ENCODE data around the gene PTGER4.
"Not testable (repeated sequence)": the region's sequence is repeated elsewhere in the genome, so short reads cannot be mapped to it uniquely, and the experiment has no call there.

Gene PTGER4

DNA sequence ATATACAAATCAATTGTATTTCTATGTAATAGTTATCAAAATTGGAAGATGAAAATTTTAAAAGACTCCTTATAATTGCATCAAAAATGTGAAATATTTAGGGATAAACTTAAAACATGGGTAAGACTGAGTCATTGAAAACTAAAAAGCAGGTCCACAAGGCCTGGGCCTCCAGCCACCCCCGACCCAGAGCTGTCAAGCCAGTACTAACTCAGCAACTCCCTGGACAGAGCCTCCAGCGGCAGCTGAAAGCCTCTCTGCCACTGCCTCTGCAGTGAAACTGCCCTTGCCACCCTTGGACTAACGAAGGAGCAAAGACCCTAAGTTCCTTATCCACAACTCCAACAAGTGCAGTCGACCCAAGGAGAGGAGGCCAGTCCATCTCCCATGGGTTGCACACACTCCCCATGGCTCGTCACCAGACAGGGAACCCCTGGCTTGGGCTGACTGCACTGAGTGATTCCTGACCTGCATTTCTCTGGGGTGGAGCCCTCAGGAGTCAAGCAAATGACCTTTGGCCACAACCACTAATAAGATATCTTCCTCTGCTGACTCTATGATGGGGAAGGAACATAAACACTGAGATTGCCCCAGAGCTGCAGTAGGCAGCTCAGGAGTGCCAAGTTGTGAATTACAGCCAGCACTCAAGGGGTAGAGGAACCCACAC, 20.5 kb downstream of the PTGER4 start:
- no peaks in the 10 kb centered on the region for H3K27me3 ChIP-seq (replicated peaks; ENCODE audit: control insufficient read depth, insufficient read depth, low read length)
- DNase-seq (ENCODE audit: extremely low read depth, insufficient read length), result no peak
- TF ChIP-seq, protein P1, sequence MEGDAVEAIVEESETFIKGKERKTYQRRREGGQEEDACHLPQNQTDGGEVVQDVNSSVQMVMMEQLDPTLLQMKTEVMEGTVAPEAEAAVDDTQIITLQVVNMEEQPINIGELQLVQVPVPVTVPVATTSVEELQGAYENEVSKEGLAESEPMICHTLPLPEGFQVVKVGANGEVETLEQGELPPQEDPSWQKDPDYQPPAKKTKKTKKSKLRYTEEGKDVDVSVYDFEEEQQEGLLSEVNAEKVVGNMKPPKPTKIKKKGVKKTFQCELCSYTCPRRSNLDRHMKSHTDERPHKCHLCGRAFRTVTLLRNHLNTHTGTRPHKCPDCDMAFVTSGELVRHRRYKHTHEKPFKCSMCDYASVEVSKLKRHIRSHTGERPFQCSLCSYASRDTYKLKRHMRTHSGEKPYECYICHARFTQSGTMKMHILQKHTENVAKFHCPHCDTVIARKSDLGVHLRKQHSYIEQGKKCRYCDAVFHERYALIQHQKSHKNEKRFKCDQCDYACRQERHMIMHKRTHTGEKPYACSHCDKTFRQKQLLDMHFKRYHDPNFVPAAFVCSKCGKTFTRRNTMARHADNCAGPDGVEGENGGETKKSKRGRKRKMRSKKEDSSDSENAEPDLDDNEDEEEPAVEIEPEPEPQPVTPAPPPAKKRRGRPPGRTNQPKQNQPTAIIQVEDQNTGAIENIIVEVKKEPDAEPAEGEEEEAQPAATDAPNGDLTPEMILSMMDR (IDR thresholded peaks at IDR 0.05; ENCODE audit: insufficient read depth, low read length, poor library complexity, severe bottlenecking), result no peak
- H3K4me3 ChIP-seq (replicated peaks; ENCODE audit: low read depth, low read length), result no peak overlapping the region
- no peaks in the 10 kb centered on the region for H3K36me3 ChIP-seq (ENCODE audit: control insufficient read depth, insufficient read depth, low read length)

GRCh38 chr5:40702027-40702426, 22.3 kb downstream of the PTGER4 start:
- not testable (repeated sequence) for H3K27me3 ChIP-seq (replicated peaks; ENCODE audit: control insufficient read depth, insufficient read depth, low read length); H3K4me3 ChIP-seq (replicated peaks; ENCODE audit: low read depth, low read length); DNase-seq (ENCODE audit: extremely low read depth, insufficient read length); H3K36me3 ChIP-seq (ENCODE audit: control insufficient read depth, insufficient read depth, low read length)

GRCh38 chr5:40705484-40705883, 25.8 kb downstream of the PTGER4 start:
- not testable (repeated sequence) for H3K27me3 ChIP-seq (replicated peaks; ENCODE audit: control insufficient read depth, insufficient read depth, low read length); DNase-seq (ENCODE audit: extremely low read depth, insufficient read length); H3K36me3 ChIP-seq (ENCODE audit: control insufficient read depth, insufficient read depth, low read length); H3K4me3 ChIP-seq (replicated peaks; ENCODE audit: low read depth, low read length)

GRCh38 chr5:40710575-40710974, 30.9 kb downstream of the PTGER4 start:
- H3K4me3 ChIP-seq (replicated peaks; ENCODE audit: low read depth, low read length); H3K27me3 ChIP-seq (replicated peaks; ENCODE audit: control insufficient read depth, insufficient read depth, low read length); H3K36me3 ChIP-seq (ENCODE audit: control insufficient read depth, insufficient read depth, low read length); DNase-seq (ENCODE audit: extremely low read depth, insufficient read length): not testable (repeated sequence)

GRCh38 chr5:40714001-40714400, 34.3 kb downstream of the PTGER4 start:
- TF ChIP-seq, protein P1 (IDR thresholded peaks at IDR 0.05; ENCODE audit: insufficient read depth, low read length, poor library complexity, severe bottlenecking), result no peak
- Histone ChIP-seq H3K36me3 (ENCODE audit: control insufficient read depth, insufficient read depth, low read length) (no peaks in the 10 kb centered on the region), H3K4me3 (replicated peaks; ENCODE audit: low read depth, low read length) (no peak overlapping the region), H3K27me3 (replicated peaks; ENCODE audit: control insufficient read depth, insufficient read depth, low read length) (no peaks in the 10 kb centered on the region)
- no peak for DNase-seq (ENCODE audit: extremely low read depth, insufficient read length)

DNA sequence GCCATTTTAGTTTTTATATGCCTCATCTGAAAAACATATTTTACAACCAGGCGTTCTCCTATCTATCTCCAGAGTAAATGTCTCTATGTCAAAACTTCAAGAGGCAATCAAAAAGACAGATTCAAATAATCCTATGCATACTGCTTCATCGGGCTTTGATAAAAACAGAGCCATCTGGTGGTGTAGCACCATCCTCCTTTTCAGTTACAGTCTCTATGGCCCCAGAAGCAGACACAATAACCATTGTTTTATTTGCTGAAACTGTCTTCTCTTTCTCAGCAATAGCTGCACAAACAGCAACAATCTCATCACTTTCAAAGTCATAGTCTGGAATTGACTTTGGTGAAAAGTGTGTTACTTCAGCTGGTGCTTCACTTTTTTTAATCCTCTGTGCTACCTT, 36.3 kb downstream of the PTGER4 start:
- no peak overlapping the region for H3K4me3 ChIP-seq (replicated peaks; ENCODE audit: low read depth, low read length)
- TF ChIP-seq, protein P1 (IDR thresholded peaks at IDR 0.05; ENCODE audit: insufficient read depth, low read length, poor library complexity, severe bottlenecking), result peak; percentile 16
- DNase-seq (ENCODE audit: extremely low read depth, insufficient read length), result no peak

GRCh38 chr5:40716590-40716989, 36.9 kb downstream of the PTGER4 start:
- Histone ChIP-seq H3K36me3 (ENCODE audit: control insufficient read depth, insufficient read depth, low read length) (no peaks in the 10 kb centered on the region), H3K4me3 (replicated peaks; ENCODE audit: low read depth, low read length) (no peak overlapping the region), H3K27me3 (replicated peaks; ENCODE audit: control insufficient read depth, insufficient read depth, low read length) (no peaks in the 10 kb centered on the region)
- TF ChIP-seq, protein P1 (IDR thresholded peaks at IDR 0.05; ENCODE audit: insufficient read depth, low read length, poor library complexity, severe bottlenecking), result no peak
- no peak for DNase-seq (ENCODE audit: extremely low read depth, insufficient read length)

More for the DNA sequence above, 36.3 kb downstream of the PTGER4 start:
- Histone ChIP-seq H3K27me3 (replicated peaks; ENCODE audit: control insufficient read depth, insufficient read depth, low read length) (no peaks in the 10 kb centered on the region), H3K36me3 (ENCODE audit: control insufficient read depth, insufficient read depth, low read length) (no peaks in the 10 kb centered on the region)
